Esophagus muscularis mucosa (tissue), 4 donors: ENCODE measurements around the gene NRAP.

ENCODE experiments used
- EP300 ChIP-seq: sonication (generic); formaldehyde crosslinking; IDR thresholded peaks from one replicate; pipeline ENCODE4 v1.6.1; 2017; ENCODE audit warnings: antibody characterized with exemption
- POLR2A ChIP-seq: fragments of 450-650 bp; IDR thresholded peaks from one replicate; pipeline ENCODE4 v1.6.1; 2017; ENCODE audit warnings: antibody characterized with exemption, moderate library complexity, mild to moderate bottlenecking, low read depth
- POLR2AphosphoS5 ChIP-seq, 2 donors: sonication (generic); formaldehyde crosslinking; IDR thresholded peaks; one replicate each; pipeline ENCODE4 v1.6.1; 2017; ENCODE audit warnings: antibody characterized with exemption in 2 of 2
- TF ChIP-seq, protein P1 (sequence below), 3 experiments: fragments of 200-600 bp in 2 of 3; fragments of 450-650 bp in 1 of 3; sonication (generic) in 2 of 3; IDR thresholded peaks; one replicate each; pipeline ENCODE4 v1.5.1; 2017 to 2019; ENCODE audit warnings: antibody characterized with exemption in 3 of 3, mild to moderate bottlenecking in 2 of 3, moderate library complexity in 1 of 3

DNA sequence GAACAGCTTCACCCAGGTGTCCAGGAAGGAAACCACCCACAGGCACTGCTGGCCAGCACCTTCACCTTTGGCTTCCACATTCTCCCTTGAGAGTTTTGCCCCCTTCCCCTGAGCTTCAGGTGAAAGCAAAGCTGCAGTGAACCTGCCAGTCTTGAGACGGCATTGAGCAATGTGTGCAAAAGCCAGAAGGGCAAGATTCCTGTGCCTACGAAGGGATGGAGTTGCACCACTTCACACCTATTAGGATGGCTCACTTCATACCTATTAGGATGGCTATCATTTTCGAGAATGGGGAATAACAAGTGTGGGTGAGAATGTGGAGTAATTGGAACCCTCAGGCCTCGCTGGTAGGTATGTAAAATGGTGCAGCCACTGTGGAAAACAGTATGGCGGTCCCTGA lies 103.8 kb downstream of the NRAP start:
- TF ChIP-seq, protein P1, sequence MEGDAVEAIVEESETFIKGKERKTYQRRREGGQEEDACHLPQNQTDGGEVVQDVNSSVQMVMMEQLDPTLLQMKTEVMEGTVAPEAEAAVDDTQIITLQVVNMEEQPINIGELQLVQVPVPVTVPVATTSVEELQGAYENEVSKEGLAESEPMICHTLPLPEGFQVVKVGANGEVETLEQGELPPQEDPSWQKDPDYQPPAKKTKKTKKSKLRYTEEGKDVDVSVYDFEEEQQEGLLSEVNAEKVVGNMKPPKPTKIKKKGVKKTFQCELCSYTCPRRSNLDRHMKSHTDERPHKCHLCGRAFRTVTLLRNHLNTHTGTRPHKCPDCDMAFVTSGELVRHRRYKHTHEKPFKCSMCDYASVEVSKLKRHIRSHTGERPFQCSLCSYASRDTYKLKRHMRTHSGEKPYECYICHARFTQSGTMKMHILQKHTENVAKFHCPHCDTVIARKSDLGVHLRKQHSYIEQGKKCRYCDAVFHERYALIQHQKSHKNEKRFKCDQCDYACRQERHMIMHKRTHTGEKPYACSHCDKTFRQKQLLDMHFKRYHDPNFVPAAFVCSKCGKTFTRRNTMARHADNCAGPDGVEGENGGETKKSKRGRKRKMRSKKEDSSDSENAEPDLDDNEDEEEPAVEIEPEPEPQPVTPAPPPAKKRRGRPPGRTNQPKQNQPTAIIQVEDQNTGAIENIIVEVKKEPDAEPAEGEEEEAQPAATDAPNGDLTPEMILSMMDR (IDR thresholded peaks at IDR 0.05): no peak
- TF ChIP-seq POLR2A (no peak), POLR2AphosphoS5 (IDR thresholded peaks at IDR 0.05) (no peak), EP300 (no peak)
